Renal cortical epithelial cell (primary cell): ENCODE measurements around the gene PNPLA2. TPM values are rescaled to one million over a fixed set of nuclear protein-coding genes. Genes with fewer than 3 reads are reported as not detected.

Source experiments
- DNase-seq: peaks from one replicate; pipeline ENCODE4 v3.0.0-alpha.2; 2011; ENCODE audit warnings: low read depth
- total RNA-seq: library from RNA; depleted of rRNA; stranded (reverse); fragments of >200 nt; gene quantifications from 2 replicates; pipeline ENCODE4 v1.2.3, GENCODE V29; 2014

The PNPLA2 gene
- total RNA-seq, 1 donor from 2014 or later: 60.1 TPM

- DNase-seq: no peak
These were observed 2.3 kb upstream of the PNPLA2 start for GRCh38 chr11:816433-816779.

- no peak for DNase-seq
These were observed 616 bp downstream of the PNPLA2 start for GRCh38 chr11:819129-819931.

GRCh38 chr11:819943-820649, 1.4 kb downstream of the PNPLA2 start:
- peak; percentile 82 for DNase-seq

- DNase-seq: peak; percentile 84
These were observed 2.2 kb downstream of the PNPLA2 start for GRCh38 chr11:820655-821511.

GRCh38 chr11:821512-822371, 3.0 kb downstream of the PNPLA2 start:
- no peak for DNase-seq

- no peak for DNase-seq
These were observed 5.0 kb downstream of the PNPLA2 start for GRCh38 chr11:823441-824291.

GRCh38 chr11:824292-824880, 5.7 kb downstream of the PNPLA2 start:
- DNase-seq: no peak

GRCh38 chr11:824942-825341, 6.2 kb downstream of the PNPLA2 start:
- no peak for DNase-seq

GRCh38 chr11:825366-826226, 6.9 kb downstream of the PNPLA2 start:
- no peak for DNase-seq

GRCh38 chr11:826227-826621, 7.5 kb downstream of the PNPLA2 start:
- peak; percentile 31 for DNase-seq

GRCh38 chr11:826836-827145, 8.1 kb downstream of the PNPLA2 start:
- no peak for DNase-seq

- no peak for DNase-seq
These were observed 8.6 kb downstream of the PNPLA2 start for GRCh38 chr11:827146-827896.

- no peak for DNase-seq
These were observed 9.1 kb downstream of the PNPLA2 start, which contains the start of gene CRACR2B for GRCh38 chr11:827897-828192. Gene CRACR2B, plus strand, starts transcription at chr11:827919. Its CDS starts 689 bp downstream, at chr11:828608.

GRCh38 chr11:828506-829175, 9.9 kb downstream of the PNPLA2 start:
- DNase-seq: no peak

- no peak for DNase-seq
These were observed 10.6 kb downstream of the PNPLA2 start for GRCh38 chr11:829176-829846.

GRCh38 chr11:829847-830294, 11.2 kb downstream of the PNPLA2 start:
- no peak for DNase-seq
